Measurements from ENCODE around the gene PKD1L1. TPM values are rescaled to one million over a fixed set of nuclear protein-coding genes. Genes with fewer than 3 reads are reported as not detected.
"Not testable (repeated sequence)": the region's sequence is repeated elsewhere in the genome, so short reads cannot be mapped to it uniquely, and the experiment has no call there.

Gene PKD1L1
- total RNA-seq, 2 donors from 2014 or later, result 0.13 to 0.20 TPM

- peaks cover 16% of the 10 kb centered on the region for H3K4me1 Mint-ChIP-seq
- no peak overlapping the region for H3K9ac ChIP-seq (ENCODE audit: extremely low read depth, low read length, poor library complexity, severe bottlenecking)
- H3K9me3 Mint-ChIP-seq, result no peaks in the 10 kb centered on the region
- no peak overlapping the region for H3K27ac ChIP-seq (ENCODE audit: low read depth, low read length)
- H3K4me3 ChIP-seq (ENCODE audit: low read length), result no peak overlapping the region
- no peaks in the 10 kb centered on the region for H3K4me1 ChIP-seq (ENCODE audit: control insufficient read depth, insufficient read depth, low read length)
- no peaks in the 10 kb centered on the region for H3K27me3 ChIP-seq (ENCODE audit: control insufficient read depth, insufficient read depth, low read length, poor library complexity, severe bottlenecking)
- H3K27me3 Mint-ChIP-seq (ENCODE audit: insufficient read depth), result peaks cover 1% of the 10 kb centered on the region
- peak overlapping the region; percentile 55 for H3K27ac Mint-ChIP-seq
- no peaks in the 10 kb centered on the region for H3K36me3 Mint-ChIP-seq (ENCODE audit: low read depth)
- DNase-seq, result no peak
- H3K4me3 Mint-ChIP-seq, result no peak overlapping the region
- no peak for TF ChIP-seq CTCF (conservative IDR thresholded peaks at IDR 0.05)
- WGBS, 2 experiments (ENCODE audit: insufficient coverage in 1 of 2, insufficient read length in 1 of 2), result 75 to 80% methylated on average over 6 of the region's 6 CpGs
- peaks cover 8% of the 10 kb centered on the region for H3K9me3 ChIP-seq (ENCODE audit: control insufficient read depth, low read length)
- H3K36me3 ChIP-seq (ENCODE audit: control insufficient read depth, insufficient read depth, low read length), result no peaks in the 10 kb centered on the region
Observed at GRCh38 chr7:47932016-47932415, 16.2 kb downstream of the PKD1L1 start.

- H3K4me1 Mint-ChIP-seq, result peaks cover 8% of the 10 kb centered on the region
- H3K4me3 Mint-ChIP-seq, result no peak overlapping the region
- no peak for DNase-seq
- no peak overlapping the region for H3K27ac Mint-ChIP-seq
- peaks cover 13% of the 10 kb centered on the region for H3K9me3 ChIP-seq (ENCODE audit: control insufficient read depth, low read length)
- H3K4me3 ChIP-seq (ENCODE audit: low read length), result no peak overlapping the region
- 90 to 93% methylated on average over 7 to 18 of the region's 18 CpGs for WGBS, 2 experiments (ENCODE audit: insufficient coverage in 1 of 2, insufficient read length in 1 of 2)
- H3K27ac ChIP-seq (ENCODE audit: low read depth, low read length), result no peak overlapping the region
- H3K36me3 ChIP-seq (ENCODE audit: control insufficient read depth, insufficient read depth, low read length), result no peaks in the 10 kb centered on the region
- H3K9me3 Mint-ChIP-seq, result peaks cover 5% of the 10 kb centered on the region
- H3K36me3 Mint-ChIP-seq (ENCODE audit: low read depth), result peaks cover 4% of the 10 kb centered on the region
- TF ChIP-seq CTCF (conservative IDR thresholded peaks at IDR 0.05), result no peak
- H3K27me3 Mint-ChIP-seq (ENCODE audit: insufficient read depth), result peaks cover 1% of the 10 kb centered on the region
- H3K4me1 ChIP-seq (ENCODE audit: control insufficient read depth, insufficient read depth, low read length), result no peaks in the 10 kb centered on the region
- H3K9ac ChIP-seq (ENCODE audit: extremely low read depth, low read length, poor library complexity, severe bottlenecking), result no peak overlapping the region
- H3K27me3 ChIP-seq (ENCODE audit: control insufficient read depth, insufficient read depth, low read length, poor library complexity, severe bottlenecking), result no peaks in the 10 kb centered on the region
Observed at GRCh38 chr7:47931005-47932004, 17.0 kb downstream of the PKD1L1 start.

GRCh38 chr7:47924266-47924665 is 24.0 kb downstream of the PKD1L1 start:
- Mint-ChIP-seq H3K36me3 (ENCODE audit: low read depth) (peaks cover 20% of the 10 kb centered on the region), H3K9me3 (peaks cover 45% of the 10 kb centered on the region), H3K4me3 (no peak overlapping the region), H3K27ac (no peak overlapping the region), H3K4me1 (peaks cover 5% of the 10 kb centered on the region), H3K27me3 (ENCODE audit: insufficient read depth) (no peaks in the 10 kb centered on the region)
- Histone ChIP-seq H3K9me3 (ENCODE audit: control insufficient read depth, low read length) (peaks cover 39% of the 10 kb centered on the region), H3K4me1 (ENCODE audit: control insufficient read depth, insufficient read depth, low read length) (no peaks in the 10 kb centered on the region), H3K9ac (ENCODE audit: extremely low read depth, low read length, poor library complexity, severe bottlenecking) (no peak overlapping the region), H3K27ac (ENCODE audit: low read depth, low read length) (peak overlapping the region; percentile 6), H3K36me3 (ENCODE audit: control insufficient read depth, insufficient read depth, low read length) (no peaks in the 10 kb centered on the region), H3K27me3 (ENCODE audit: control insufficient read depth, insufficient read depth, low read length, poor library complexity, severe bottlenecking) (no peaks in the 10 kb centered on the region), H3K4me3 (ENCODE audit: low read length) (peak overlapping the region; percentile 46)
- no peak for DNase-seq
- 97 to 100% methylated on average over 1 to 2 of the region's 2 CpGs for WGBS, 2 experiments (ENCODE audit: insufficient coverage in 1 of 2, insufficient read length in 1 of 2)
- TF ChIP-seq CTCF (conservative IDR thresholded peaks at IDR 0.05), result no peak

- H3K27ac Mint-ChIP-seq, result peak overlapping the region; percentile 52
- not testable (repeated sequence) for H3K9ac ChIP-seq (ENCODE audit: extremely low read depth, low read length, poor library complexity, severe bottlenecking)
Observed at GRCh38 chr7:47923081-47923875, 25.0 kb downstream of the PKD1L1 start.

More at GRCh38 chr7:47923081-47923875, 25.0 kb downstream of the PKD1L1 start:
- Mint-ChIP-seq H3K36me3 (ENCODE audit: low read depth) (peaks cover 20% of the 10 kb centered on the region), H3K9me3 (peaks cover 46% of the 10 kb centered on the region)
- H3K4me1 ChIP-seq (ENCODE audit: control insufficient read depth, insufficient read depth, low read length); H3K4me3 Mint-ChIP-seq; H3K4me1 Mint-ChIP-seq; H3K27ac ChIP-seq (ENCODE audit: low read depth, low read length); H3K36me3 ChIP-seq (ENCODE audit: control insufficient read depth, insufficient read depth, low read length); H3K27me3 Mint-ChIP-seq (ENCODE audit: insufficient read depth); H3K27me3 ChIP-seq (ENCODE audit: control insufficient read depth, insufficient read depth, low read length, poor library complexity, severe bottlenecking): not testable (repeated sequence)
- peak; percentile 38 for DNase-seq
- H3K9me3 ChIP-seq (ENCODE audit: control insufficient read depth, low read length), result peaks cover 39% of the 10 kb centered on the region
- 79% methylated on average over 6 of the region's 8 CpGs; no CpG with 5 or more reads in 1 of the 2 experiments for WGBS, 2 experiments (ENCODE audit: insufficient coverage in 1 of 2, insufficient read length in 1 of 2)
- H3K4me3 ChIP-seq (ENCODE audit: low read length), result peak overlapping the region; percentile 46
